Mesendoderm (in vitro differentiated cells): ENCODE results near the gene WDFY2.
A peak's percentile ranks its signal among the peaks of the same experiment; 100 is the strongest.
"Not testable (repeated sequence)": the region's sequence is repeated elsewhere in the genome, so short reads cannot be mapped to it uniquely, and the experiment has no call there.

Experiments used
- DNase-seq: peaks from one replicate; pipeline ENCODE4 v3.0.0; 2013
- H2AK5ac ChIP-seq: 2 replicates; pipeline ENCODE4 v1.6.1; 2013; ENCODE audit warnings: low read length, inconsistent platforms
- H2BK120ac ChIP-seq: 2 replicates; pipeline ENCODE4 v1.6.1; 2013; ENCODE audit warnings: low read depth, mild to moderate bottlenecking, low read length, moderate library complexity, mixed read lengths
- H2BK15ac ChIP-seq: replicated peaks from 2 replicates; pipeline ENCODE4 v1.6.1; 2013; ENCODE audit warnings: low read depth, mild to moderate bottlenecking, moderate library complexity
- H2BK5ac ChIP-seq: 2 replicates; pipeline ENCODE4 v1.6.1; 2013; ENCODE audit warnings: low read length, inconsistent platforms
- H3K18ac ChIP-seq: 2 replicates; pipeline ENCODE4 v1.6.1; 2013; ENCODE audit warnings: mild to moderate bottlenecking, low read length, mixed read lengths
- H3K23ac ChIP-seq: one replicate; pipeline ENCODE4 v1.6.1; 2013; ENCODE audit warnings: low read length
- H3K27ac ChIP-seq: 2 replicates; pipeline ENCODE4 v1.5.1; 2013; ENCODE audit warnings: low read depth, mild to moderate bottlenecking, inconsistent platforms, low read length, moderate library complexity
- H3K27me3 ChIP-seq: 2 replicates; pipeline ENCODE4 v1.6.1; 2013; ENCODE audit warnings: low read length, control low read depth, mild to moderate bottlenecking, inconsistent platforms; ENCODE audit not compliant: insufficient read depth, poor library complexity
- H3K36me3 ChIP-seq: 2 replicates; pipeline ENCODE4 v1.6.1; 2013; ENCODE audit warnings: low read length, inconsistent platforms; ENCODE audit not compliant: control insufficient read depth, insufficient read depth
- H3K4ac ChIP-seq: one replicate; pipeline ENCODE4 v1.6.1; 2013; ENCODE audit warnings: low read depth, mild to moderate bottlenecking, low read length, moderate library complexity
- H3K4me1 ChIP-seq: 2 replicates; pipeline ENCODE4 v1.6.1; 2013; ENCODE audit warnings: low read depth, low read length, inconsistent platforms; ENCODE audit not compliant: control insufficient read depth
- H3K4me2 ChIP-seq: 2 replicates; pipeline ENCODE4 v1.6.1; 2013; ENCODE audit warnings: low read length
- H3K4me3 ChIP-seq: 2 replicates; pipeline ENCODE4 v1.5.1; 2013; ENCODE audit warnings: mild to moderate bottlenecking, low read length
- H3K56ac ChIP-seq: one replicate; pipeline ENCODE4 v1.6.1; 2013; ENCODE audit warnings: low read length
- H3K79me1 ChIP-seq: 2 replicates; pipeline ENCODE4 v1.6.1; 2013; ENCODE audit warnings: low read length, inconsistent platforms
- H3K79me2 ChIP-seq: 2 replicates; pipeline ENCODE4 v1.6.1; 2013; ENCODE audit warnings: mild to moderate bottlenecking, low read length; ENCODE audit not compliant: control insufficient read depth, insufficient read depth
- H3K9ac ChIP-seq: 2 replicates; pipeline ENCODE4 v1.6.1; 2013; ENCODE audit warnings: low read length, inconsistent platforms
- H4K5ac ChIP-seq: one replicate; pipeline ENCODE4 v1.6.1; 2013; ENCODE audit warnings: low read length
- H4K8ac ChIP-seq: one replicate; pipeline ENCODE4 v1.6.1; 2013; ENCODE audit warnings: low read depth, mild to moderate bottlenecking, control low read depth, low read length, moderate library complexity
- WGBS: extraction: QIAGEN DNeasy Blood & Tissue Kit; methylation state at CpG from one replicate; pipeline ENCODE4 v1.1.7; 2013; ENCODE audit warnings: low lambda C conversion rate, missing lambda C conversion rate; ENCODE audit not compliant: insufficient coverage; ENCODE audit errors: extremely low coverage; 5-methylcytosine and 5-hydroxymethylcytosine counted together

Gene WDFY2

GRCh38 chr13:51542346-51543242 is 41.7 kb upstream of the WDFY2 start:
- Histone ChIP-seq H3K23ac (no peak overlapping the region), H3K4me2 (no peak overlapping the region), H2BK15ac (no peak overlapping the region), H3K27me3 (no peaks in the 10 kb centered on the region), H3K56ac (no peak overlapping the region), H3K4me1 (no peaks in the 10 kb centered on the region), H3K4ac (no peak overlapping the region), H4K5ac (no peak overlapping the region), H4K8ac (no peak overlapping the region), H3K79me2 (no peaks in the 10 kb centered on the region), H3K4me3 (no peak overlapping the region), H3K27ac (no peak overlapping the region), H3K18ac (no peak overlapping the region), H3K9ac (no peak overlapping the region), H3K36me3 (no peaks in the 10 kb centered on the region), H2BK5ac (no peak overlapping the region), H2AK5ac (no peak overlapping the region), H3K79me1 (no peaks in the 10 kb centered on the region), H2BK120ac (no peak overlapping the region)
- WGBS, result no CpG with 5 or more reads among the region's 9 CpGs
- peak; percentile 25 for DNase-seq

DNA sequence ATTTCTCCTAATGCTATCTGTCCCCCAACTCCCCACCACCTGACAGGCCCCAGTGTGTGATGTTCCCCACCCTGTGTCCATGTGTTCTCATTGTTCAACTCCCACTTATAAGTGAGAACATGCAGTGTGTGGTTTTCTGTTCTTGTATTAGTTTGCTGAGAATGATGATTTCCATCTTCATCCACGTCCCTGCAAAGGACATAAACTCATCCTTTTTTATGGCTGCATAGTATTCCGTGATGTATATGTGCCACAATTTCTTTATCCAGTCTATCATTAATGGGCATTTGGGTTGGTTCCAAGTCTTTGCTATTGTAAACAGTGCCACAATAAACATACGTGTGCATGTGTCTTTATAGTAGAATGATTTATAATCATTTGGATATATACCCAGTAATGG is 38.8 kb upstream of the WDFY2 start:
- H3K23ac ChIP-seq, H3K36me3 ChIP-seq, H4K8ac ChIP-seq, DNase-seq, H2BK120ac ChIP-seq, H3K27ac ChIP-seq, H2AK5ac ChIP-seq, H3K4me2 ChIP-seq, H3K27me3 ChIP-seq, H2BK5ac ChIP-seq, H3K18ac ChIP-seq, H3K79me1 ChIP-seq, H3K79me2 ChIP-seq, H3K4me1 ChIP-seq, H3K56ac ChIP-seq, H4K5ac ChIP-seq, H3K9ac ChIP-seq, H3K4me3 ChIP-seq, H2BK15ac ChIP-seq, H3K4ac ChIP-seq: not testable (repeated sequence)
- no CpG with 5 or more reads among the region's 3 CpGs for WGBS

DNA sequence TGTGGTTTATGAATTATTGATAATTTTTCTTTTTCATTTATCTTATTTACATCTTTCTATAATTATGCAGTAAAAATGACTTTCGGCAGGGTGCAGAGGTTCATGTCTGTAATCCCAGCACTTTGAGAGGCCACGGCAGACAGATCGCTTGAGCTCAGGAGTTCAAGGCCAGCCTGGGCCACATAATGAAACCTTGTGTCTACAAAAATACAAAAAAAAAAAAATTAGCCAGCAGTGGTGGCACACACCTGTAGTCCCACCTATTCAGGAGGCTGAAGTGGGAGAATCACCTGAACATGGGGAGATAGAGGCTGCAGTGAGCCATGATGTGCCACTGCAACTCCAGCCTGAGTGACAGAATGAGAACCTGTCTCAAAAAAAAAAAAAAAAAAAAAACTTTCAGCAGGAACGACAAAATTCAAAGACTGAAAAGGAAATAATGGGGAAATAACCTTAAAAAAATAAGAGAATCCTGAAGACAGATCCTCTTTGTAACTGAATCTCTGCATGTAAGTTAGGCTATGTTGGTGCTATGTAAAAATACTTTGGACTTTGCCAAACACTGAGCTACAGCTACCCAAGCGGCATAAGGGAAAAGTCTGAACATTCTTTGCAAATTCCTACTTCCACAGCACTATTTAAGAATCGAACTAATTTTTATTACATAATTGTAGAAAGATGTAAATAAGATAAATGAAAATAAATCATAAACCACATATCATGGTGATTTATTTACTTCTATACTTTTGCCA is 36.7 kb upstream of the WDFY2 start:
- Histone ChIP-seq H3K27ac (no peak overlapping the region), H2AK5ac (no peak overlapping the region), H3K56ac (no peak overlapping the region), H3K27me3 (no peaks in the 10 kb centered on the region), H4K5ac (no peak overlapping the region), H3K23ac (no peak overlapping the region), H3K4ac (no peak overlapping the region), H2BK120ac (no peak overlapping the region), H3K18ac (no peak overlapping the region), H2BK5ac (no peak overlapping the region), H3K79me2 (no peaks in the 10 kb centered on the region), H3K4me1 (no peaks in the 10 kb centered on the region), H3K9ac (no peak overlapping the region), H3K4me2 (no peak overlapping the region), H4K8ac (no peak overlapping the region), H3K4me3 (no peak overlapping the region), H3K79me1 (no peaks in the 10 kb centered on the region), H2BK15ac (no peak overlapping the region), H3K36me3 (no peaks in the 10 kb centered on the region)
- no peak for DNase-seq
- WGBS, result no CpG with 5 or more reads among the region's 6 CpGs

GRCh38 chr13:51549050-51549449 is 35.2 kb upstream of the WDFY2 start:
- no CpG with 5 or more reads among the region's 3 CpGs for WGBS
- H2BK5ac ChIP-seq, result no peak overlapping the region
- H3K4me2 ChIP-seq, result no peak overlapping the region
- H3K27me3 ChIP-seq, result no peaks in the 10 kb centered on the region
- H3K9ac ChIP-seq, result no peak overlapping the region
- no peak overlapping the region for H3K23ac ChIP-seq
- no peak overlapping the region for H4K5ac ChIP-seq
- no peak overlapping the region for H3K18ac ChIP-seq
- no peak overlapping the region for H2BK120ac ChIP-seq
- H3K36me3 ChIP-seq, result no peaks in the 10 kb centered on the region
- H3K79me1 ChIP-seq, result no peaks in the 10 kb centered on the region
- H3K56ac ChIP-seq, result no peak overlapping the region
- no peaks in the 10 kb centered on the region for H3K4me1 ChIP-seq
- no peak overlapping the region for H2AK5ac ChIP-seq
- no peak overlapping the region for H3K4me3 ChIP-seq
- peak; percentile 75 for DNase-seq
- H4K8ac ChIP-seq, result no peak overlapping the region
- no peaks in the 10 kb centered on the region for H3K79me2 ChIP-seq
- no peak overlapping the region for H2BK15ac ChIP-seq
- H3K4ac ChIP-seq, result no peak overlapping the region
- no peak overlapping the region for H3K27ac ChIP-seq

DNA sequence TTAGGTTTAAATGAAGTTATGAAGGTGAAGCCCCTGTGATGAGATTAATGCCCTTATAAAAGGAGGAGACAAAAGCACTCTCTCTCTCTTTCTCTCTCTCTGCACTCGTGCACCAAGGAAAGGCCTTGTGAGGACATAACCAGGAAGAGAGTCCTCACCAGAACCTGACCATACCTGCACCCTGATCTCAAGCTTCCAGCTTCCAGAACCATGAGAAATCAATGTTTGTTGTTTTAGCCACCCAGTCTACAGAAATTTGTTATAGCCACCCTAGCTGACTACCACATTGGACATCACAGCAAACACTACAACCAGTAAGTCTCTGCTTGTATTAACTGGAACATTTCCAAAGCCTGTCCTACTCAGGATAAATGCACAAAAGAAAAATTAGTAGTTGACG is 34.7 kb upstream of the WDFY2 start:
- Histone ChIP-seq H3K79me2 (no peaks in the 10 kb centered on the region), H3K18ac (no peak overlapping the region), H2BK120ac (no peak overlapping the region), H3K27ac (no peak overlapping the region), H3K56ac (no peak overlapping the region), H2BK15ac (no peak overlapping the region), H3K4me3 (no peak overlapping the region), H3K79me1 (no peaks in the 10 kb centered on the region), H3K36me3 (no peaks in the 10 kb centered on the region), H4K5ac (no peak overlapping the region), H3K4me1 (no peaks in the 10 kb centered on the region), H3K4ac (no peak overlapping the region), H3K27me3 (no peaks in the 10 kb centered on the region), H2BK5ac (no peak overlapping the region), H2AK5ac (no peak overlapping the region), H4K8ac (no peak overlapping the region), H3K9ac (no peak overlapping the region), H3K4me2 (no peak overlapping the region), H3K23ac (no peak overlapping the region)
- WGBS, result no CpG with 5 or more reads among the region's 2 CpGs
- no peak for DNase-seq
